Brain microvascular endothelial cell (primary cell): Measurements from ENCODE around the gene OR6A2.
A peak's percentile ranks its signal among the peaks of the same experiment; 100 is the strongest.
"Not testable (repeated sequence)": the region's sequence is repeated elsewhere in the genome, so short reads cannot be mapped to it uniquely, and the experiment has no call there.

Source experiments
- DNase-seq: peaks from one replicate; pipeline ENCODE4 v3.0.0-alpha.2; 2020
- H3K27ac ChIP-seq: fragments of 250-450 bp; sonication (Bioruptor Pico); 2 replicates; pipeline ENCODE4 v1.5.1; 2020; ENCODE audit warnings: mild to moderate bottlenecking, moderate library complexity
- H3K27me3 ChIP-seq: fragments of 250-450 bp; sonication (Bioruptor Pico); replicated peaks from 2 replicates; pipeline ENCODE4 v1.5.1; 2020; ENCODE audit warnings: mild to moderate bottlenecking
- H3K36me3 ChIP-seq: fragments of 250-450 bp; sonication (Bioruptor Pico); replicated peaks from 2 replicates; pipeline ENCODE4 v1.5.1; 2020; ENCODE audit warnings: mild to moderate bottlenecking
- H3K4me3 ChIP-seq: 2 replicates; pipeline ENCODE4 v1.5.1; 2011; ENCODE audit warnings: low read depth, mild to moderate bottlenecking, control low read depth, low read length, moderate library complexity
- in situ Hi-C: cut with HindIII; loops from 2 replicates; pipeline ENCODE4 v1.10.0; 2017; ENCODE audit warnings: low sequenced_read_pairs, low pct_ligation_motif_present
- TF ChIP-seq, protein P1 (sequence below): IDR thresholded peaks from 2 replicates; pipeline ENCODE4 v1.5.1; 2011; ENCODE audit warnings: low read depth, mild to moderate bottlenecking, moderate library complexity, low read length, control low read depth, inconsistent platforms; ENCODE audit errors: missing control alignments

OR6A2 gene

GRCh38 chr11:6813656-6814055, 14.2 kb upstream of the OR6A2 start:
- Histone ChIP-seq H3K36me3 (no peaks in the 10 kb centered on the region), H3K27ac (no peak overlapping the region), H3K4me3 (no peak overlapping the region), H3K27me3 (no peaks in the 10 kb centered on the region)
- TF ChIP-seq, protein P1, sequence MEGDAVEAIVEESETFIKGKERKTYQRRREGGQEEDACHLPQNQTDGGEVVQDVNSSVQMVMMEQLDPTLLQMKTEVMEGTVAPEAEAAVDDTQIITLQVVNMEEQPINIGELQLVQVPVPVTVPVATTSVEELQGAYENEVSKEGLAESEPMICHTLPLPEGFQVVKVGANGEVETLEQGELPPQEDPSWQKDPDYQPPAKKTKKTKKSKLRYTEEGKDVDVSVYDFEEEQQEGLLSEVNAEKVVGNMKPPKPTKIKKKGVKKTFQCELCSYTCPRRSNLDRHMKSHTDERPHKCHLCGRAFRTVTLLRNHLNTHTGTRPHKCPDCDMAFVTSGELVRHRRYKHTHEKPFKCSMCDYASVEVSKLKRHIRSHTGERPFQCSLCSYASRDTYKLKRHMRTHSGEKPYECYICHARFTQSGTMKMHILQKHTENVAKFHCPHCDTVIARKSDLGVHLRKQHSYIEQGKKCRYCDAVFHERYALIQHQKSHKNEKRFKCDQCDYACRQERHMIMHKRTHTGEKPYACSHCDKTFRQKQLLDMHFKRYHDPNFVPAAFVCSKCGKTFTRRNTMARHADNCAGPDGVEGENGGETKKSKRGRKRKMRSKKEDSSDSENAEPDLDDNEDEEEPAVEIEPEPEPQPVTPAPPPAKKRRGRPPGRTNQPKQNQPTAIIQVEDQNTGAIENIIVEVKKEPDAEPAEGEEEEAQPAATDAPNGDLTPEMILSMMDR: no peak
- DNase-seq: no peak
- in situ Hi-C loops: no loop called here

DNA sequence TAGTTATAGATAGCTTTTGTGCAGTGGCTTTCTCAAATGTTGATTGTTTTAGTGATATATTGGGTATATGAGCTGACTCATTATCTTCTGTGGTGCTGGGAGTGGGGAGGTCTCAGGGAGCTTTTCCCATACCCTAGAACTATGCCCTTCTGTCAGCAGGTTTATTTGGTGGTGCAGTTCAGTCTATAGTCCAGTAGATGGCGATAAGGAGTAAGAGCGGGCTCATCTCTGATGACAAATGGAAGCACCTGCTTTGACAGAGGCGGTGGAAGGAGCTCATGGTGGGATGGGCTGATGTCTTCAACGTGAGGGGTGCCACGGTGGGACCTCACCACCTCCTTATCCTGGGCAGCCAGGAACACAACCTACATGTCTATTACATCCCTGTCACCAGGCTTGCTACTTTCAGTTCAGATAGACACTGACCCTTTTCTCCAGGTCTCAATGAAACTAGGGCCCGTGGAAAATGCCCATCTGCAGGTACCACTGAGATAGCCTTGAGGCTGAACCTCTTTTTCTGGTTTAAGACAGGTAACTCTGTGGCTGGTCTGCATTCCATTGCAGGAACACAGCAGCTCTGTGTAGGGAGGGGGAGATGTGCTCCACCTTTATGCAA, 13.0 kb upstream of the OR6A2 start:
- H3K36me3 ChIP-seq: no peaks in the 10 kb centered on the region
- in situ Hi-C loops: no loop called here
- H3K4me3 ChIP-seq: no peak overlapping the region
- no peaks in the 10 kb centered on the region for H3K27me3 ChIP-seq
- peak; percentile 22 for DNase-seq
- no peak overlapping the region for H3K27ac ChIP-seq
- TF ChIP-seq, protein P1: peak; percentile 95

DNA sequence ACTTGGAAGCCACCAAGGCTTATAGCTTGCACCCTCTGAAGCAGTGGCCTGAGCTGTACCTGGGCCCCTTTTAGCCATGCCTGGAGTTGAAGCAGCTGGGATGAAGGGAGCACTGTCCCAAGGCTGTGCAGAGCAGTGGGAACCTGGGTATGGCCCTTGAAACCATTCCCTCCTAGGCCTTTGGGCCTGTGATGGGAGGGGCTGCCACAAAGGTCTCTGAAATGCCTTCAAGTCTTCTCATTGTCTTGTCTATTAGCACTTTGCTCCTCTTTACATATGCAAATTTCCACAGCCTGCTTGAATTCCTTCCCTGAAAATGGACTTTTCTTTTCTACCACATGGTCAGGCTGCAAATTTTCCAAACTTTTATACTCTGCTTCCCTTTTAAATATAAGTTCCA, 1.6 kb upstream of the OR6A2 start:
- H3K27me3 ChIP-seq, in situ Hi-C loops: not testable (repeated sequence)

DNA sequence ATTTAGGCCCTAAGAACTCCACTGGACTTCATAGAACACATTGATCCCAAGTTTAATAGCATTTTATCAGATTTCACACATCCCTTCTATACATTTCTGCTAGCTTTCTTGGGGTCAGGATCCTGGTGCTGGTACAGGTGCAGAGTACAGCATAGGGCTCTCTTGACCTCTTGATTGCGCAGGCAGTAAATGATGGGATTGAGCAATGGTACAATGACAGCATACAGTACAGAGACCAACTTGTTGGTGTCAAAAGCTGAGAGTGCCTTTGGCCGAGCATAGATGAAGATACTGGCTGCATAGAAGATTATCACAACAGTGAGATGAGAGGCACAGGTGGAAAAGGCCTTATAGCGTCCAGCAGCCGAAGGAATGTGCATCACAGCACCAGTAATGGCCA, 4.8 kb downstream of the OR6A2 start:
- Histone ChIP-seq H3K4me3 (no peak overlapping the region), H3K36me3 (no peaks in the 10 kb centered on the region), H3K27me3 (no peaks in the 10 kb centered on the region), H3K27ac (no peak overlapping the region)
- in situ Hi-C loops: no loop called here
- DNase-seq: no peak
- TF ChIP-seq, protein P1: no peak

More for the DNA sequence above, 1.6 kb upstream of the OR6A2 start:
- H3K4me3 ChIP-seq, H3K27ac ChIP-seq, DNase-seq, H3K36me3 ChIP-seq: not testable (repeated sequence)

DNA sequence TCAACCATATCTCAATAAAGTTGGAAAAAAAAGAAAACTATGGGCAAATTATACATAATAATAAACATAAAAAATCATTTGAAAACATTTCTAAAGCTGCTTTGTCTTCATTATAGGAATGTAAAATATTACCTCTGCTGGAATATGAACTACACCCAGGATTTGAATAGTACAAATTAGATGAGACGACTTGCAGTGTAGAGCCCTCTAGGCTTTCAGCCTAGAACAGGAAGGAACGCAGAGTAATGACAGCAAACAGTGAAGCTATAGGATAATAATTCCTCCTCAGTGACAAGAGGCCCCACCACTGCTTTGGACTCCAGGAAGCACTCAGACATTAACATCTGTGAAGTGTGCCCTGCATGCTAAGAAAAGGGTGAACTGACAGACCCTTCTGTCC, 8.9 kb downstream of the OR6A2 start:
- in situ Hi-C loops: no loop called here
- no peak overlapping the region for H3K27ac ChIP-seq
- no peak for DNase-seq

DNA sequence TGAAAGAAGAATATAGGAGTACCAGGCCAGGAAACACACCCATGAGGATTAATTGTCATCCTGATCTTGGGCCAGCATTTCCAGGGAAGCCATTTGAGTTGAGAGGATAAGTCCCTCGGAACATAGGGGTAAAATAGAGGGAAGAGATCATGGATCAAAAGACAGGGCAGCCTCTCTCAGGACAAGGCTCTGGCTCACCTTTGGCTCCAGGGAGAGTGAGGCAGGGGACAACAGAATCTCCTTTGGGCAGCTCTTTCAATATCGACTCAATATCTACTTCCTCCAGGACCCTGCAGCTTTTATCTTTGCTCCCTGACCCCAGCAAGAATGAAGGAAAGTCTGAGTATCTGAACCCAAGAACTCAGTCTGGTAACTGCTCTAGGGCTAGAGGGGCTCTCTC, 16.8 kb downstream of the OR6A2 start, which contains the start of gene OR2AG1:
Gene OR2AG1, plus strand, starts transcription at position 301 of the 400 bp plus-strand sequence. CDS start 2,018 bp downstream, outside the sequence.
- no peak within 1 kb of the TSS for H3K4me3 ChIP-seq
- DNase-seq: no peak
- no peaks in the 10 kb centered on the region for H3K36me3 ChIP-seq
- H3K27ac ChIP-seq: no peak within 1 kb of the TSS
- in situ Hi-C loops: no loop called here
- TF ChIP-seq, protein P1: no peak
- no peaks in the 10 kb centered on the region for H3K27me3 ChIP-seq

More for the DNA sequence above, 8.9 kb downstream of the OR6A2 start:
- H3K27me3 ChIP-seq: no peaks in the 10 kb centered on the region
- TF ChIP-seq, protein P1: no peak
- no peak overlapping the region for H3K4me3 ChIP-seq
- no peaks in the 10 kb centered on the region for H3K36me3 ChIP-seq
